Ectodermal cell (in vitro differentiated cells): ENCODE measurements around the gene COA3.

Experiments used
- H3K27ac ChIP-seq: 2 replicates; pipeline ENCODE4 v1.7.0; 2013; ENCODE audit warnings: mild to moderate bottlenecking, low read depth, low read length; ENCODE audit not compliant: insufficient read depth, poor library complexity, severe bottlenecking
- H3K27me3 ChIP-seq: 2 replicates; pipeline ENCODE4 v1.7.0; 2013; ENCODE audit warnings: mild to moderate bottlenecking, low read length; ENCODE audit not compliant: insufficient read depth, control insufficient read depth, poor library complexity, severe bottlenecking
- H3K36me3 ChIP-seq: one replicate; pipeline ENCODE4 v1.7.0; 2013; ENCODE audit warnings: low read length; ENCODE audit not compliant: control insufficient read depth, insufficient read depth
- H3K4me1 ChIP-seq: one replicate; pipeline ENCODE4 v1.7.0; 2013; ENCODE audit warnings: low read length; ENCODE audit not compliant: control insufficient read depth, insufficient read depth
- H3K4me3 ChIP-seq: 2 replicates; pipeline ENCODE4 v1.7.0; 2013; ENCODE audit warnings: low read depth, low read length, control low read depth; ENCODE audit not compliant: insufficient read depth
- H3K9me3 ChIP-seq: 2 replicates; pipeline ENCODE4 v1.7.0; 2013; ENCODE audit warnings: mild to moderate bottlenecking, low read length, moderate library complexity; ENCODE audit not compliant: control insufficient read depth
- WGBS, 2 experiments: methylation state at CpG; one replicate each; pipeline ENCODE4 v1.1.7; 2013; ENCODE audit warnings: missing lambda C conversion rate in 2 of 2; 5-methylcytosine and 5-hydroxymethylcytosine counted together

COA3 gene

GRCh38 chr17:42841975-42842685 lies 43.6 kb upstream of the COA3 start:
- H3K4me1 ChIP-seq = no peaks in the 10 kb centered on the region
- H3K4me3 ChIP-seq = no peak overlapping the region
- peaks cover 44% of the 10 kb centered on the region for H3K36me3 ChIP-seq
- H3K9me3 ChIP-seq = no peaks in the 10 kb centered on the region
- H3K27me3 ChIP-seq = no peaks in the 10 kb centered on the region
- H3K27ac ChIP-seq = no peak overlapping the region
- WGBS, 2 experiments = 92 to 95% methylated on average over 11 of the region's 11 CpGs

GRCh38 chr17:42835732-42836131 lies 37.2 kb upstream of the COA3 start:
- H3K4me1 ChIP-seq = peaks cover 4% of the 10 kb centered on the region
- H3K4me3 ChIP-seq = no peak overlapping the region
- no peak overlapping the region for H3K27ac ChIP-seq
- peaks cover 26% of the 10 kb centered on the region for H3K36me3 ChIP-seq
- 95 to 99% methylated on average over 6 of the region's 6 CpGs for WGBS, 2 experiments
- H3K9me3 ChIP-seq = no peaks in the 10 kb centered on the region
- no peaks in the 10 kb centered on the region for H3K27me3 ChIP-seq

GRCh38 chr17:42833767-42834422 lies 35.4 kb upstream of the COA3 start:
- WGBS, 2 experiments = 7 to 8% methylated on average over 18 of the region's 18 CpGs
- no peaks in the 10 kb centered on the region for H3K27me3 ChIP-seq
- peak overlapping the region; percentile 86 for H3K27ac ChIP-seq
- H3K36me3 ChIP-seq = peaks cover 19% of the 10 kb centered on the region
- peaks cover 4% of the 10 kb centered on the region for H3K4me1 ChIP-seq
- H3K9me3 ChIP-seq = no peaks in the 10 kb centered on the region
- H3K4me3 ChIP-seq = peak overlapping the region; percentile 100

- WGBS, 2 experiments = 0% methylated on average over 71 of the region's 71 CpGs
- H3K27me3 ChIP-seq = peaks cover 4% of the 10 kb centered on the region
- peak within 1 kb of the TSS; percentile 86 for H3K27ac ChIP-seq
- peaks cover 4% of the 10 kb centered on the region for H3K4me1 ChIP-seq
- H3K9me3 ChIP-seq = no peaks in the 10 kb centered on the region
- H3K36me3 ChIP-seq = peaks cover 11% of the 10 kb centered on the region
- H3K4me3 ChIP-seq = peak within 1 kb of the TSS; percentile 100
Observed at GRCh38 chr17:42832934-42833766, 34.6 kb upstream of the COA3 start, which contains the start of gene PSME3. Gene PSME3 (plus strand): TSS chr17:42833397. CDS start chr17:42833632, 235 bp downstream.

GRCh38 chr17:42832213-42832933 lies 33.9 kb upstream of the COA3 start:
- Histone ChIP-seq H3K4me1 (peaks cover 4% of the 10 kb centered on the region), H3K36me3 (peaks cover 5% of the 10 kb centered on the region), H3K4me3 (peak overlapping the region; percentile 100), H3K9me3 (no peaks in the 10 kb centered on the region), H3K27ac (peak overlapping the region; percentile 86), H3K27me3 (peaks cover 8% of the 10 kb centered on the region)
- WGBS, 2 experiments = 63 to 67% methylated on average over 9 of the region's 9 CpGs

- H3K4me3 ChIP-seq = no peak overlapping the region
- peaks cover 13% of the 10 kb centered on the region for H3K27me3 ChIP-seq
- peaks cover 4% of the 10 kb centered on the region for H3K4me1 ChIP-seq
- peaks cover 5% of the 10 kb centered on the region for H3K36me3 ChIP-seq
- no peak overlapping the region for H3K27ac ChIP-seq
- no peaks in the 10 kb centered on the region for H3K9me3 ChIP-seq
Observed at GRCh38 chr17:42830971-42831370, 32.5 kb upstream of the COA3 start.

- Histone ChIP-seq H3K27me3 (peaks cover 13% of the 10 kb centered on the region), H3K4me3 (no peak overlapping the region), H3K4me1 (peaks cover 9% of the 10 kb centered on the region), H3K36me3 (no peaks in the 10 kb centered on the region), H3K9me3 (no peaks in the 10 kb centered on the region), H3K27ac (no peak overlapping the region)
- 100% methylated on average over 1 of the region's 1 CpG; no CpG with 5 or more reads in 1 of the 2 experiments for WGBS, 2 experiments
Observed at GRCh38 chr17:42827472-42827871, 29.0 kb upstream of the COA3 start.

- WGBS, 2 experiments = 88 to 97% methylated on average over 7 of the region's 7 CpGs
- peaks cover 5% of the 10 kb centered on the region for H3K4me1 ChIP-seq
Observed at GRCh38 chr17:42821176-42821575, 22.7 kb upstream of the COA3 start.

GRCh38 chr17:42819939-42820535 lies 21.5 kb upstream of the COA3 start:
- WGBS, 2 experiments = 21 to 23% methylated on average over 1 to 2 of the region's 2 CpGs
- H3K27ac ChIP-seq = no peak overlapping the region
- peaks cover 29% of the 10 kb centered on the region for H3K36me3 ChIP-seq
- no peak overlapping the region for H3K4me3 ChIP-seq
- no peaks in the 10 kb centered on the region for H3K9me3 ChIP-seq
- peaks cover 5% of the 10 kb centered on the region for H3K4me1 ChIP-seq
- no peaks in the 10 kb centered on the region for H3K27me3 ChIP-seq

More at GRCh38 chr17:42821176-42821575, 22.7 kb upstream of the COA3 start:
- Histone ChIP-seq H3K4me3 (no peak overlapping the region), H3K9me3 (no peaks in the 10 kb centered on the region), H3K27ac (no peak overlapping the region), H3K36me3 (peaks cover 29% of the 10 kb centered on the region), H3K27me3 (no peaks in the 10 kb centered on the region)
